GM18505 (cell line): Measurements from ENCODE around the gene PAX8.
"Not testable (repeated sequence)": the region's sequence is repeated elsewhere in the genome, so short reads cannot be mapped to it uniquely, and the experiment has no call there.

ENCODE experiments used
- ATAC-seq: cut with Tn5 transposase; IDR thresholded peaks from one replicate; pipeline ENCODE4 v1.9.1; 2021; ENCODE audit not compliant: unreplicated experiment
- POLR2A ChIP-seq: IDR thresholded peaks from 4 replicates; pipeline ENCODE4 v1.6.1; 2011; ENCODE audit warnings: borderline replicate concordance; ENCODE audit not compliant: insufficient read depth, insufficient read length; ENCODE audit errors: extremely low read depth

Gene PAX8

GRCh38 chr2:113240150-113240914, 38.4 kb downstream of the PAX8 start:
- no peak for ATAC-seq
- TF ChIP-seq POLR2A, result no peak

- no peak for TF ChIP-seq POLR2A
- ATAC-seq, result no peak
These were observed 39.6 kb downstream of the PAX8 start for GRCh38 chr2:113238871-113239839.

GRCh38 chr2:113237604-113238160, 41.0 kb downstream of the PAX8 start:
- TF ChIP-seq POLR2A, result no peak
- no peak for ATAC-seq

- TF ChIP-seq POLR2A, result no peak
These were observed 42.2 kb downstream of the PAX8 start for GRCh38 chr2:113236367-113237159.

GRCh38 chr2:113235347-113236226, 43.1 kb downstream of the PAX8 start:
- ATAC-seq, result not testable (repeated sequence)

More at GRCh38 chr2:113236367-113237159, 42.2 kb downstream of the PAX8 start:
- ATAC-seq, result no peak

GRCh38 chr2:113234721-113235346, 43.9 kb downstream of the PAX8 start:
- TF ChIP-seq POLR2A, result no peak
- no peak for ATAC-seq

More at GRCh38 chr2:113235347-113236226, 43.1 kb downstream of the PAX8 start:
- TF ChIP-seq POLR2A, result peak; percentile 62

GRCh38 chr2:113233593-113234550, 44.8 kb downstream of the PAX8 start:
- TF ChIP-seq POLR2A, result no peak
- ATAC-seq, result no peak

GRCh38 chr2:113232740-113233139, 46.0 kb downstream of the PAX8 start:
- no peak for ATAC-seq
- TF ChIP-seq POLR2A, result no peak

- ATAC-seq, result no peak
- TF ChIP-seq POLR2A, result no peak
These were observed 46.6 kb downstream of the PAX8 start for GRCh38 chr2:113232123-113232522.

- no peak for TF ChIP-seq POLR2A
- no peak for ATAC-seq
These were observed 47.7 kb downstream of the PAX8 start for GRCh38 chr2:113231064-113231463.

- no peak for ATAC-seq
- no peak for TF ChIP-seq POLR2A
These were observed 48.2 kb downstream of the PAX8 start for GRCh38 chr2:113230531-113230930.

- no peak for TF ChIP-seq POLR2A
- no peak for ATAC-seq
These were observed 48.9 kb downstream of the PAX8 start for GRCh38 chr2:113229795-113230194.
